Suprapubic skin (tissue), 4 donors: Measurements from ENCODE around the gene CSF1R. TPM values are rescaled to one million over a fixed set of nuclear protein-coding genes. Genes with fewer than 3 reads are reported as not detected.

Source experiments
- DNase-seq, 2 donors: peaks; one replicate each; pipeline ENCODE4 v3.0.0-alpha.2; 2019; ENCODE audit warnings: low spot score in 2 of 2
- H3K27ac ChIP-seq: fragments of 200-600 bp; sonication (generic); one replicate; pipeline ENCODE4 v1.5.1; 2019
- H3K27me3 ChIP-seq: fragments of 200-600 bp; sonication (generic); one replicate; pipeline ENCODE4 v1.5.1; 2019
- H3K36me3 ChIP-seq: fragments of 200-600 bp; sonication (generic); one replicate; pipeline ENCODE4 v1.5.1; 2019
- H3K4me1 ChIP-seq: fragments of 200-600 bp; sonication (generic); one replicate; pipeline ENCODE4 v1.5.1; 2019
- H3K4me3 ChIP-seq: fragments of 200-600 bp; sonication (generic); one replicate; pipeline ENCODE4 v1.5.1; 2019; ENCODE audit warnings: mild to moderate bottlenecking
- H3K9me3 ChIP-seq: fragments of 200-600 bp; sonication (generic); one replicate; pipeline ENCODE4 v1.5.1; 2019
- EP300 ChIP-seq: sonication (generic); formaldehyde crosslinking; IDR thresholded peaks from one replicate; pipeline ENCODE4 v1.6.1; 2017; ENCODE audit warnings: antibody characterized with exemption
- POLR2A ChIP-seq, 2 donors: fragments of 450-650 bp; IDR thresholded peaks; one replicate each; pipeline ENCODE4 v1.6.1; 2017; ENCODE audit warnings: antibody characterized with exemption in 2 of 2, mild to moderate bottlenecking in 2 of 2, moderate library complexity in 2 of 2
- POLR2AphosphoS5 ChIP-seq, 3 donors: sonication (generic); formaldehyde crosslinking; IDR thresholded peaks; one replicate each; pipeline ENCODE4 v1.6.1; 2017; ENCODE audit warnings: antibody characterized with exemption in 3 of 3
- WGBS: methylation state at CpG from one replicate; pipeline ENCODE4 v1.1.5; 2018; 5-methylcytosine and 5-hydroxymethylcytosine counted together
- total RNA-seq, 4 donors: library from RNA; depleted of rRNA; stranded (reverse); fragments of >200 nt; gene quantifications; one replicate each; pipeline ENCODE4 v1.1.0, GENCODE V29; 2016
- TF ChIP-seq, protein P1 (sequence below), 2 donors: fragments of 200-600 bp in 1 of 2; fragments of 450-650 bp in 1 of 2; sonication (generic) in 1 of 2; IDR thresholded peaks; one replicate each; pipeline ENCODE4 v1.5.1; 2016 to 2019; ENCODE audit warnings: antibody characterized with exemption in 2 of 2, mild to moderate bottlenecking in 1 of 2, moderate library complexity in 1 of 2

The CSF1R gene
- 10 to 100 TPM in 3 of 4 donors, 1 to 10 TPM in 1; 9.9 to 39.7 (median 19.7) TPM for total RNA-seq

DNA sequence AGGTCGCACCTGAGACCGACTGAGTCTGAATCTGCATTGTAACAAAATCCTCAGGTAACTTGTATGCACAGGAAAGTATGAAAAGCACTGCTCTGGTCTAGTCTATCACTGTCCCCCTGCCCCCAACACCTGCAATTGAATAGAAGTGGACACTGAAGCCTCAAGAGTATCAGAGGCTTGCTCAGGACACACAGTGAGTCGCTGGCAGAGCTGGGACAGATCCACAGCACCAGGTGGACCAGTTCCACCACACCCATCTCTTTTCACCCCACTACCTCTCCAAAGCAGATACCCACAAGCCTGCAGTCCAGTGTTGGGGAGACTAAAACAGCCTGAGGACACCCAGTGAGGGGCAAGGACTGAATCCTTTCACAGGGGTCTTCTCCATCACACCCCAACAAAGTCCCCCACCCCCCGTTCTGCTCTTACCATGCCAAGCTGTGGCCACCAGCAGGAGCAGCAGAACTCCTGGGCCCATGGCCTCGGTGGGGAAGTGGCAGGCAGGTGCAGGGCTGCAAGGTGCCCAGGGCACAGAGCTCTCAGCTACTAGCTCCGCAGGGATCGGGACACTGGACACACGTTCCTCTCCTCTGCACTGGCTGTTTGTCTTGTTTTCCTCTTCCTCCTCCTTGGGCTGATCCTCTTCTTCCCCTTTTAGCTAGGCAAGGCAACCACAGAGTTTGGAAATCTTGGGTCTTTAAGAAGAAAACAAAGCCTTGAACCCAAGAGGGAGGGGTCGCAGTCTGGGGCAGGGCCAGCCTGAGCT, at the start of gene CSF1R:
TSS of gene CSF1R (minus strand) at position 605 of the 766 bp plus-strand sequence. CDS start at position 478, 127 bp downstream.
- Histone ChIP-seq H3K27ac (peak within 1 kb of the TSS; percentile 26), H3K27me3 (peaks cover 3% of the 10 kb centered on the region), H3K4me3 (peak within 1 kb of the TSS; percentile 34), H3K9me3 (no peaks in the 10 kb centered on the region), H3K36me3 (no peaks in the 10 kb centered on the region), H3K4me1 (no peaks in the 10 kb centered on the region)
- peak in 1 of 2 donors; percentile 56 for DNase-seq
- no peak for TF ChIP-seq EP300
- WGBS, result 88% methylated on average over 8 of the region's 9 CpGs

DNA sequence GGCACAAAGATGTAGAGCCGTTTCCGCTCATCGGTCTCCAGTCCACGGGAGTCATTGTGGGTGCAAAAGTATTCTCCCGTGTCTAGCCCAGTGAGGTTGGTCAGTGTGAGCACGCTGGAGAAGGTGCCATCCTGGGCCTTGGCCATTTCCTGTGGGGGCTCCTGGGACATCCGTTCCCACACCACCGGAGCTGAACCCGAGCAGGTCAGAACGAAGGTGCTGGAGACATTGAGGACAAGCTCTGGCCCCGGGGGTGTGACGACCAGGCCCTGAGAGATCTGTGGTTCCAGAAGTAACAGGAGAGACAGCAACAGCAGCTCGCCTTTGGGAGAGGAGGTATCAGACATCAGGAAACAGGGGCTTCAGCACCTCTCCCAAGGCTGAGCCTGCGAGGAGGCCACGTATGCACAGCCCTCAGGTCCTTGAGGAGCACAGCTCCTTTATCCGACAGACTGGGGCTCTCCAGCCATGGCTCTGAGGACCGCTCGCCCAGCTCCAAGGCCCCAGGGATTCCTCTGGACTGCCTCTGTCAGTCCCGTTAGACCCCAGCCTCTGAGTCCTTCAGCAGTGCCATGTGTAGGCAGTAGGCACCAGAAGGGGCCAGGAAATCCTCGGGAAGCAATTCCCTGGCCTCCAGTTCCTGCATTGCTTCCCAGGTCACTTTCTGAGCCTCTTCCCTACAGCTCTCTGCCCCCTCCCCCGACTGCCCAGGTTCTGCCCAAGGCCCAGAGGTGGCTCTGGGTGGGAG, 49.4 kb upstream of the CSF1R start:
- no peak for TF ChIP-seq POLR2AphosphoS5 (IDR thresholded peaks at IDR 0.05)
- TF ChIP-seq POLR2A (IDR thresholded peaks at IDR 0.05), result no peak
- TF ChIP-seq, protein P1, sequence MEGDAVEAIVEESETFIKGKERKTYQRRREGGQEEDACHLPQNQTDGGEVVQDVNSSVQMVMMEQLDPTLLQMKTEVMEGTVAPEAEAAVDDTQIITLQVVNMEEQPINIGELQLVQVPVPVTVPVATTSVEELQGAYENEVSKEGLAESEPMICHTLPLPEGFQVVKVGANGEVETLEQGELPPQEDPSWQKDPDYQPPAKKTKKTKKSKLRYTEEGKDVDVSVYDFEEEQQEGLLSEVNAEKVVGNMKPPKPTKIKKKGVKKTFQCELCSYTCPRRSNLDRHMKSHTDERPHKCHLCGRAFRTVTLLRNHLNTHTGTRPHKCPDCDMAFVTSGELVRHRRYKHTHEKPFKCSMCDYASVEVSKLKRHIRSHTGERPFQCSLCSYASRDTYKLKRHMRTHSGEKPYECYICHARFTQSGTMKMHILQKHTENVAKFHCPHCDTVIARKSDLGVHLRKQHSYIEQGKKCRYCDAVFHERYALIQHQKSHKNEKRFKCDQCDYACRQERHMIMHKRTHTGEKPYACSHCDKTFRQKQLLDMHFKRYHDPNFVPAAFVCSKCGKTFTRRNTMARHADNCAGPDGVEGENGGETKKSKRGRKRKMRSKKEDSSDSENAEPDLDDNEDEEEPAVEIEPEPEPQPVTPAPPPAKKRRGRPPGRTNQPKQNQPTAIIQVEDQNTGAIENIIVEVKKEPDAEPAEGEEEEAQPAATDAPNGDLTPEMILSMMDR (IDR thresholded peaks at IDR 0.05), result no peak
- no peak for TF ChIP-seq EP300
- peaks cover 56% of the 10 kb centered on the region for H3K4me1 ChIP-seq

DNA sequence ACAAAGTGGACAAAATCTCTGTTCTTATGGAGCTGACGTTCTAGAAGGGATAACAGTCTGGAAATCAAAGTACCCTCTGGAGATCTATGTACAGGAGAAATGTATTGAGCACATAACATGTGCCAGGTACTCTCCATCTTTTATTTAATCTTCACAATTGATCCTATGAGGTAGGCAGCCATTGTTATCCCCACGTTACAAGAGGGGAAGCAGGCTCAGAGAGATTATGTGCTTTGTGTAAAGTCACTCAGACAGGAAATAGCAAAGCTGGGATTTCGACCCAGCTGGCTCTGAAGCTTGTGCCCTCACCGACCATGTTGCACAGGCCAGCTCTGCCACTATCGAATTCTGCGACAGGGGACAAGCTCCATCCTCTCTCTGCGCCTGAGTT, 47.8 kb upstream of the CSF1R start:
- Histone ChIP-seq H3K4me1 (peaks cover 54% of the 10 kb centered on the region), H3K27ac (no peak overlapping the region)

More for the DNA sequence above, 49.4 kb upstream of the CSF1R start:
- H3K27ac ChIP-seq, result peak overlapping the region; percentile 80
- DNase-seq, result no peak
- 79% methylated on average over 19 of the region's 21 CpGs for WGBS
- no peak overlapping the region for H3K4me3 ChIP-seq
- no peaks in the 10 kb centered on the region for H3K36me3 ChIP-seq
- no peaks in the 10 kb centered on the region for H3K9me3 ChIP-seq
- H3K27me3 ChIP-seq, result no peaks in the 10 kb centered on the region

DNA sequence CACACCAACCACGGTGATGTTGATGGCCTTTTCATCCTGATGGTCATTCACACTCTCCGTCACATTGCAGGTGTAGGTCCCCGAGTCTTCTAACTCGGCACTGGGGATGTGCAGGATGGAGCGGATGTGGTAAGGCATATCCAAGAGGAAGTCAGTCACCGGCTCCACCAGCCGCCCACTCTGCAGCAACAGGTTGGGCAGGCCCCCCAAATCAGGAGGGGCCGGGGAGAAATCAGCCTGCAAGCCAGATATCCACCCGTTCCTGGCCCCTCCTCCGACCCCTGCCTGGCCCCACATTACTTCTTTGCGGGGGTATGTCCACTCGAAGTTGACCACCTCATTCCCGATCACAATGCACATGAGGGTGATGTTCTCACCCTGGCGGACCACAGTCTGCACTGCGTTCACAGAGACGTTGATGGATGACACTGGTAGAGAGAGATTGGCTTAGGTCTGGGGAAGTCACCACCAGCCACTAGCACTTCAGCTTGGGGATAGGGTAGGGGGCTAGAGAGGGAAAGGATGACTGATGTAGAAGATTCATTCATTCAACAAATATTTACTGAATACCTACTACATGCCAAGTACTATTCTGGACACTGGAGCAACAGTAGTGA, 47.3 kb upstream of the CSF1R start:
- no peak for DNase-seq
- H3K27me3 ChIP-seq, result no peaks in the 10 kb centered on the region
- H3K36me3 ChIP-seq, result peaks cover 4% of the 10 kb centered on the region
- peaks cover 49% of the 10 kb centered on the region for H3K4me1 ChIP-seq
- WGBS, result 64% methylated on average over 12 of the region's 16 CpGs
- H3K9me3 ChIP-seq, result no peaks in the 10 kb centered on the region
- H3K4me3 ChIP-seq, result no peak overlapping the region
- no peak overlapping the region for H3K27ac ChIP-seq
- TF ChIP-seq EP300 (no peak), POLR2A (IDR thresholded peaks at IDR 0.05) (no peak), POLR2AphosphoS5 (IDR thresholded peaks at IDR 0.05) (no peak)
- TF ChIP-seq, protein P1 (IDR thresholded peaks at IDR 0.05), result no peak

More for the DNA sequence above, 47.8 kb upstream of the CSF1R start:
- WGBS, result 63% methylated on average over 7 of the region's 7 CpGs
- no peak overlapping the region for H3K4me3 ChIP-seq
- H3K36me3 ChIP-seq, result no peaks in the 10 kb centered on the region
- TF ChIP-seq POLR2AphosphoS5 (IDR thresholded peaks at IDR 0.05) (no peak), POLR2A (IDR thresholded peaks at IDR 0.05) (no peak), EP300 (no peak)
- TF ChIP-seq, protein P1 (IDR thresholded peaks at IDR 0.05), result no peak
- no peaks in the 10 kb centered on the region for H3K9me3 ChIP-seq
- no peaks in the 10 kb centered on the region for H3K27me3 ChIP-seq
- no peak for DNase-seq

DNA sequence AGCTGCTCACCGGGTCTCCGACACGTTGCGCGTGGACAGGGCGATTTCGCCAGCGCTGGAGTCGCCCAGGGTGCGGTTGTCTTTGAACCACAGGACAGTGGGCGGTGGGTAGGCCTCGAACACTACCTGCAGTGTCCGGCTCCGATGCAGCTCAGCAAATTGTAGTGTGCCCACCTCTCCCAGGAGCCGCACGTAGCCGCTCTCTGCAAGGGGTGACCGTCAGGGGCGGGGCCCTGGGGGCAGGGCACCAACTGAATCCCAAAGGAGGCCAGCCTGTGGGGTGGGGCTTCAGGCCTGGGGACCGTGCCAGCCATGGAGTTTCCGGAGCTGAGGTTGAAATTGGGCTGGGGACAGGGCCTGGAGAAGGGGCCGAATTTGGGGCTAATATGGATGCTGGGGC, 46.4 kb upstream of the CSF1R start:
- no peak overlapping the region for H3K4me3 ChIP-seq
- H3K4me1 ChIP-seq, result peaks cover 40% of the 10 kb centered on the region
- H3K27me3 ChIP-seq, result no peaks in the 10 kb centered on the region
- TF ChIP-seq EP300 (no peak), POLR2AphosphoS5 (IDR thresholded peaks at IDR 0.05) (no peak), POLR2A (IDR thresholded peaks at IDR 0.05) (no peak)
- TF ChIP-seq, protein P1 (IDR thresholded peaks at IDR 0.05), result no peak
- no peaks in the 10 kb centered on the region for H3K9me3 ChIP-seq
- H3K36me3 ChIP-seq, result peaks cover 10% of the 10 kb centered on the region
- 85% methylated on average over 17 of the region's 22 CpGs for WGBS
- H3K27ac ChIP-seq, result no peak overlapping the region
- DNase-seq, result no peak
